ENCODE measurements around the gene FNIP1.
"Not testable (repeated sequence)": the region's sequence is repeated elsewhere in the genome, so short reads cannot be mapped to it uniquely, and the experiment has no call there.

The FNIP1 gene

GRCh38 chr5:131796793-131797693 is at the start of gene FNIP1:
Gene FNIP1, minus strand, starts transcription at chr5:131797017. Its CDS starts 96 bp downstream, at chr5:131796921.
- Histone ChIP-seq H3K9me3 (ENCODE audit: control insufficient read depth, low read length) (no peaks in the 10 kb centered on the region), H3K9ac (ENCODE audit: low read length) (peak within 1 kb of the TSS; percentile 98), H3K36me3 (ENCODE audit: control insufficient read depth, insufficient read depth, low read length) (no peaks in the 10 kb centered on the region), H3K4me3 (ENCODE audit: low read length) (peak within 1 kb of the TSS; percentile 97), H3K4me1 (ENCODE audit: control insufficient read depth, insufficient read depth, low read length) (peaks cover 16% of the 10 kb centered on the region), H3K27me3 (ENCODE audit: control insufficient read depth, insufficient read depth, low read length) (no peaks in the 10 kb centered on the region)

DNA sequence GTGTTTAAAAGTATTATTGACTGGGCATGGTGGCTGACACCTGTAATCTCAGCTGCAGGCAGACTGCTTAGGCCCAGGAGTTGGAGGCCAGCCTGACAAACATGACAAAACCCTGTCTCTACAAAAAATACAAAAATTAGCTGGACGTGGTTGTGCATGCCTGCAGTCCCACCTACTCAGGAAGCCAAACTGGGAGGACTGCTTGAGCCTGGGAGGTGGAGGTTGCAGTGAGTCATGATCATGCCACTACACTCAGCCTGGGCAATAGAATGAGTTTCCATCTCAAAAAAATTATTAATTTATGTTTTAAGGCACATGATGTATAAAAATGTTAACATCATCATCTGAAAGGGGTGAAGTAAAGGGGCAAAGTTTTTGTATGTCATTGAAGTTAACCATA is 49.7 kb upstream of the FNIP1 start:
- no peaks in the 10 kb centered on the region for H3K9me3 ChIP-seq (ENCODE audit: control insufficient read depth, low read length)
- no peaks in the 10 kb centered on the region for H3K4me1 ChIP-seq (ENCODE audit: control insufficient read depth, insufficient read depth, low read length)
- no peak overlapping the region for H3K9ac ChIP-seq (ENCODE audit: low read length)
- no peak overlapping the region for H3K4me3 ChIP-seq (ENCODE audit: low read length)
- no peaks in the 10 kb centered on the region for H3K27me3 ChIP-seq (ENCODE audit: control insufficient read depth, insufficient read depth, low read length)
- no peaks in the 10 kb centered on the region for H3K36me3 ChIP-seq (ENCODE audit: control insufficient read depth, insufficient read depth, low read length)

GRCh38 chr5:131845828-131846227 is 49.0 kb upstream of the FNIP1 start:
- Histone ChIP-seq H3K4me3 (ENCODE audit: low read length) (no peak overlapping the region), H3K36me3 (ENCODE audit: control insufficient read depth, insufficient read depth, low read length) (no peaks in the 10 kb centered on the region), H3K9me3 (ENCODE audit: control insufficient read depth, low read length) (no peaks in the 10 kb centered on the region), H3K27me3 (ENCODE audit: control insufficient read depth, insufficient read depth, low read length) (no peaks in the 10 kb centered on the region), H3K4me1 (ENCODE audit: control insufficient read depth, insufficient read depth, low read length) (no peaks in the 10 kb centered on the region), H3K9ac (ENCODE audit: low read length) (no peak overlapping the region)

GRCh38 chr5:131842971-131843370 is 46.2 kb upstream of the FNIP1 start:
- H3K36me3 ChIP-seq (ENCODE audit: control insufficient read depth, insufficient read depth, low read length); H3K27me3 ChIP-seq (ENCODE audit: control insufficient read depth, insufficient read depth, low read length); H3K4me3 ChIP-seq (ENCODE audit: low read length); H3K9me3 ChIP-seq (ENCODE audit: control insufficient read depth, low read length); H3K4me1 ChIP-seq (ENCODE audit: control insufficient read depth, insufficient read depth, low read length); H3K9ac ChIP-seq (ENCODE audit: low read length): not testable (repeated sequence)

DNA sequence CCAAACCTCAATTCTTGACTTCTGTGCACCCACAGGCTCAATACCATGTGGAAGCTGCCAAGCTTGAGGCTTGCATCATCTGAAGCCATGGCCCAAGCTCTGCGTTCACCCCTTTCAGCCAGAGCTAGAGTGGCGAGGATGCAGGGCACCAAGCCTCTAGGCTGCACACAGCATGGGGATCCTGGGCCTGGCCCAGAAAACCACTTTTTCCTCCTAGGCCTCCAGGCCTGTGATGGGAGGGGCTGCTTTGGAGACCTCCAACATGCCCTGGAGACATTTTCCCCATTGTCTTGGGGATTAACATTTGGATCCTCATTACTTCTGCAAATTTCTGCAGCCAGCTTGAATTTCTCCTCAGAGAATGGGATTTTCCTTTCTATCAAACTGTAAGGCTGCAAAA is 35.9 kb upstream of the FNIP1 start:
- H3K36me3 ChIP-seq (ENCODE audit: control insufficient read depth, insufficient read depth, low read length); H3K27me3 ChIP-seq (ENCODE audit: control insufficient read depth, insufficient read depth, low read length); H3K9me3 ChIP-seq (ENCODE audit: control insufficient read depth, low read length); H3K4me3 ChIP-seq (ENCODE audit: low read length); H3K4me1 ChIP-seq (ENCODE audit: control insufficient read depth, insufficient read depth, low read length); H3K9ac ChIP-seq (ENCODE audit: low read length): not testable (repeated sequence)

GRCh38 chr5:131825404-131826013 is 28.7 kb upstream of the FNIP1 start:
- Histone ChIP-seq H3K4me3 (ENCODE audit: low read length) (no peak overlapping the region), H3K36me3 (ENCODE audit: control insufficient read depth, insufficient read depth, low read length) (no peaks in the 10 kb centered on the region), H3K9me3 (ENCODE audit: control insufficient read depth, low read length) (no peaks in the 10 kb centered on the region), H3K27me3 (ENCODE audit: control insufficient read depth, insufficient read depth, low read length) (no peaks in the 10 kb centered on the region), H3K4me1 (ENCODE audit: control insufficient read depth, insufficient read depth, low read length) (no peaks in the 10 kb centered on the region), H3K9ac (ENCODE audit: low read length) (no peak overlapping the region)

DNA sequence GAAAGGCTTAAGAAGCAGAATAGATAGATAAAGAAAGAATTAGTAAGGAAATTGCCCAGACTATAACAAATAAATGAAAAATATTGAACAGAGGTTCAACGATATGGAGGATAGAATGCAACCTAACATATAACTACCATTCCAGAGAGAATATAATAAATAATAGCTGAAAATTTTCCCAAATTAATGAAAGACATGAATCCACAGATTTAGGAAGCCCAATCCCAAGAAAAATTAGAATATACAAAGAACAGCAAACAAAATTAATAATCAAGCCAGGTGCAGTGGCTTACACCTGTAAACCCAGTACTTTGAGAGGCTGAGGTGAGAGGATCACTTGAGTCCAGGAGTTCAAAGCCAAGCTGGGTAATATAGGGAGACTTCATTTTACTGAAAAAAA is 27.8 kb upstream of the FNIP1 start:
- Histone ChIP-seq H3K36me3 (ENCODE audit: control insufficient read depth, insufficient read depth, low read length) (no peaks in the 10 kb centered on the region), H3K4me1 (ENCODE audit: control insufficient read depth, insufficient read depth, low read length) (no peaks in the 10 kb centered on the region), H3K9ac (ENCODE audit: low read length) (no peak overlapping the region), H3K9me3 (ENCODE audit: control insufficient read depth, low read length) (no peaks in the 10 kb centered on the region), H3K27me3 (ENCODE audit: control insufficient read depth, insufficient read depth, low read length) (no peaks in the 10 kb centered on the region), H3K4me3 (ENCODE audit: low read length) (no peak overlapping the region)

- H3K9ac ChIP-seq (ENCODE audit: low read length): no peak overlapping the region
- H3K9me3 ChIP-seq (ENCODE audit: control insufficient read depth, low read length): no peaks in the 10 kb centered on the region
- H3K4me3 ChIP-seq (ENCODE audit: low read length): no peak overlapping the region
- no peaks in the 10 kb centered on the region for H3K27me3 ChIP-seq (ENCODE audit: control insufficient read depth, insufficient read depth, low read length)
- no peaks in the 10 kb centered on the region for H3K36me3 ChIP-seq (ENCODE audit: control insufficient read depth, insufficient read depth, low read length)
- H3K4me1 ChIP-seq (ENCODE audit: control insufficient read depth, insufficient read depth, low read length): no peaks in the 10 kb centered on the region
Measured at GRCh38 chr5:131821221-131821620, 24.4 kb upstream of the FNIP1 start.

GRCh38 chr5:131818001-131818724 is 21.3 kb upstream of the FNIP1 start:
- H3K9me3 ChIP-seq (ENCODE audit: control insufficient read depth, low read length): no peaks in the 10 kb centered on the region

DNA sequence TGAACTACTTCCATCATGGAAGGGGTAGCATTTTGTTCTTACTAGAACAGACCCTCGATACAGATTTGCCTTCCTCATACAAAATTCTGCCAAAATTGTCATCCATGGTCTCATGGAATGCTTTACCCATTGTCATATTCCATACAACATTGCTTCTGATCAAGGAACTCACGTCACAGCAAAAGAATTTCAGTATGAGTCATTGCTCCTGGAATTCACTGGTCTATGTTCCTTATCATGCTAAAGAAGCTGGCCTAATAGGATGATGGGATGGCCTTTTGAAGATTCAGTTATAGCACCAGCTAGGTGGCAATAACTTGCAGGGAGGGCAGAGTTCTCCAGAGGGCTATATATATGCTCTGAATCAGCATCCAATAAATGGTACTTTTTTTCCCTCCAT is 18.2 kb upstream of the FNIP1 start:
- Histone ChIP-seq H3K9me3 (ENCODE audit: control insufficient read depth, low read length) (no peaks in the 10 kb centered on the region), H3K4me3 (ENCODE audit: low read length) (no peak overlapping the region), H3K27me3 (ENCODE audit: control insufficient read depth, insufficient read depth, low read length) (no peaks in the 10 kb centered on the region), H3K9ac (ENCODE audit: low read length) (no peak overlapping the region), H3K36me3 (ENCODE audit: control insufficient read depth, insufficient read depth, low read length) (no peaks in the 10 kb centered on the region), H3K4me1 (ENCODE audit: control insufficient read depth, insufficient read depth, low read length) (no peaks in the 10 kb centered on the region)

More at GRCh38 chr5:131818001-131818724, 21.3 kb upstream of the FNIP1 start:
- Histone ChIP-seq H3K27me3 (ENCODE audit: control insufficient read depth, insufficient read depth, low read length) (no peaks in the 10 kb centered on the region), H3K4me3 (ENCODE audit: low read length) (no peak overlapping the region), H3K36me3 (ENCODE audit: control insufficient read depth, insufficient read depth, low read length) (no peaks in the 10 kb centered on the region), H3K4me1 (ENCODE audit: control insufficient read depth, insufficient read depth, low read length) (no peaks in the 10 kb centered on the region), H3K9ac (ENCODE audit: low read length) (no peak overlapping the region)

GRCh38 chr5:131812371-131813160 is 15.7 kb upstream of the FNIP1 start:
- H3K36me3 ChIP-seq (ENCODE audit: control insufficient read depth, insufficient read depth, low read length): no peaks in the 10 kb centered on the region
- no peaks in the 10 kb centered on the region for H3K9me3 ChIP-seq (ENCODE audit: control insufficient read depth, low read length)
- peaks cover under 1% of the 10 kb centered on the region for H3K27me3 ChIP-seq (ENCODE audit: control insufficient read depth, insufficient read depth, low read length)
- H3K9ac ChIP-seq (ENCODE audit: low read length): no peak overlapping the region
- H3K4me3 ChIP-seq (ENCODE audit: low read length): no peak overlapping the region
- H3K4me1 ChIP-seq (ENCODE audit: control insufficient read depth, insufficient read depth, low read length): no peaks in the 10 kb centered on the region
